Ovary (tissue), 9 donors: Measurements from ENCODE around the gene C15orf62. TPM values are rescaled to one million over a fixed set of nuclear protein-coding genes. Genes with fewer than 3 reads are reported as not detected.

Source experiments
- DNase-seq, 5 donors: peaks; one replicate each; pipeline ENCODE4 v3.0.0-alpha.2; 2019 to 2020
- H3K27ac ChIP-seq, 2 donors: fragments of 200-600 bp; one replicate each; pipeline versions ENCODE4 v1.5.1 to v1.8.0; 2019 to 2022
- H3K27me3 ChIP-seq: fragments of 200-600 bp; one replicate; pipeline ENCODE4 v1.8.0; 2022
- H3K36me3 ChIP-seq: fragments of 200-600 bp; sonication (generic); one replicate; pipeline ENCODE4 v1.5.1; 2019
- H3K4me1 ChIP-seq: one replicate; pipeline ENCODE4 v1.8.1; 2013; ENCODE audit warnings: mild to moderate bottlenecking, moderate library complexity; ENCODE audit not compliant: insufficient read depth
- H3K4me3 ChIP-seq: fragments of 200-600 bp; sonication (generic); one replicate; pipeline ENCODE4 v1.5.1; 2017
- H3K9me3 ChIP-seq, 2 donors: fragments of 200-600 bp in 1 of 2; sonication (generic) in 1 of 2; one replicate each; pipeline versions ENCODE4 v1.5.1 to v1.8.1; 2013 to 2019; ENCODE audit warnings: mild to moderate bottlenecking in 1 of 2, moderate library complexity in 1 of 2
- CTCF ChIP-seq, 3 donors: fragments of 450-650 bp in 2 of 3; fragments of 200-600 bp in 1 of 3; IDR thresholded peaks; one replicate each; pipeline versions ENCODE4 v1.5.1 to v1.8.0; 2016 to 2022; ENCODE audit warnings: antibody characterized with exemption in 3 of 3, mild to moderate bottlenecking in 1 of 3
- EP300 ChIP-seq: sonication (generic); formaldehyde crosslinking; IDR thresholded peaks from one replicate; pipeline ENCODE4 v1.6.1; 2017; ENCODE audit warnings: antibody characterized with exemption
- POLR2A ChIP-seq: fragments of 450-650 bp; IDR thresholded peaks from one replicate; pipeline ENCODE4 v1.6.1; 2017; ENCODE audit warnings: antibody characterized with exemption, mild to moderate bottlenecking, moderate library complexity
- WGBS, 3 donors: extraction: QIAGEN DNeasy Blood & Tissue Kit in 1 of 3; methylation state at CpG; one replicate each; pipeline versions ENCODE4 v1.1.5 to v1.1.7; 2013 to 2017; 5-methylcytosine and 5-hydroxymethylcytosine counted together
- intact Hi-C, 4 donors: fragments of 100-400 bp; cut with DNase I; formaldehyde crosslinking; loops; one replicate each; pipeline versions ENCODE4 v1.11.0 to v1.15.1; 2022 to 2023
- polyA plus RNA-seq, 2 donors: library from polyadenylated mRNA; stranded (reverse); fragments of 200-250 nt in 1 of 2; fragments of 350-450 nt in 1 of 2; fragmentation: Illumina TruSeq in 1 of 2; extraction: RNeasy Lipid Tissue Mini Kit (QIAGEN cat#74804) in 1 of 2; gene quantifications; one replicate each; pipeline ENCODE4 v1.2.3, GENCODE V29; 2013 to 2014
- total RNA-seq, 7 donors: library from RNA; depleted of rRNA in 2 of 7; stranded (reverse); fragments of >200 nt in 2 of 7; fragmentation: NEBNext Ultra II Directional in 3 of 7; extraction: Animal tissue kit (Norgen Biotek cat#: 25700) in 3 of 7; gene quantifications; one replicate each; pipeline versions ENCODE4 v1.1.0 to v1.2.4, GENCODE V29; 2016 to 2023
- donor health status: DM: no; HTN: no; CAD: no; lungs with moderate emphysema.
- donor health status: DM: no; HTN: no; CAD: no.
- donor health status: Bipolar disorder and iron deficiency.
- donor health status: DM: yes; HTN: yes; CAD: no.
- donor health status: DM: no; HTN: no; CAD: no.
- donor health status: DM: yes; HTN: yes; CAD: no.

The C15orf62 gene
- total and polyA plus RNA-seq, 9 donors, result 0.33 to 1.2 (median 0.67) TPM

DNA sequence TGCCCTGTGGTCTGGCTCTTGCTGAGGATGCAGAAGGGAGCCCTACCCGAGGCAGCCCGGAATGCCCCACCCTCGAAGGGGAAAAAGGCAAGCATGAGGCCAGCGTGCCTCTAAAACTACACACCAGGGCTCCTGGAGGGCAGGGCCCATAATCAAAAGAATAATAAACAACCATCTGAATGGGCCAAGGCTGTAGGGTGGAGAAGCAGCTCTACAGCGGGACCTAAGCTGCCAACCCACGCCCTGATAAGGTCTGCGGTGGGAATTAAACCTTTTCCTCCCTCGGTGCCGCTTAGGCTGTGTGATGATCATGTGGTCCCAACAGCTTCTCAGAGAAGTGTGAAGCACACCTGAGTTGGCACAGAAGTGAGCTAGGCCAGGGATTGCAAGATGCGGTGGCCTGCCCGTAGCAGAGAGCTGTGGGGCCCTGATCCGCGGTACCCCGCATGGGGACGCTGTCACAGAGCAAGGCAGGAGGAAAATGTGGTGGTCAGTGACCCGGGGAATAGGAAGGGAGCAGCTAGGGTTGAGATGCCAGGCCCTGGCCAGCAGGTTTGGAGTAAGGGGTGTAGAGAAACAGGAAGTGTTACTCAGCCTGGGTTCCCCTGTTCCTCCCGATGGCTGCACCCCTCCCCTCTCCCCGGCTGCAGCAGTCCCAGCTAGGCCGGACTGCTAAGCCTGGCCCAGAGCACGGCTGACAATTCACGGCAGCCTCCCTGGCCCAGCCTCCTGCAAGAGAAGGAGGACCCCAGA, 1.1 kb upstream of the C15orf62 start:
- Histone ChIP-seq H3K4me1 (peaks cover 4% of the 10 kb centered on the region), H3K9me3 (no peaks in the 10 kb centered on the region), H3K36me3 (no peaks in the 10 kb centered on the region), H3K27me3 (no peaks in the 10 kb centered on the region), H3K4me3 (no peak overlapping the region), H3K27ac (no peak overlapping the region)
- intact Hi-C loops, result no loop called here
- 71 to 77% (median 76%) methylated on average over 19 to 21 of the region's 21 CpGs for WGBS, 3 donors
- DNase-seq, result no peak
- TF ChIP-seq CTCF (IDR thresholded peaks at IDR 0.05), result no peak
- no peak for TF ChIP-seq POLR2A
- no peak for TF ChIP-seq EP300

DNA sequence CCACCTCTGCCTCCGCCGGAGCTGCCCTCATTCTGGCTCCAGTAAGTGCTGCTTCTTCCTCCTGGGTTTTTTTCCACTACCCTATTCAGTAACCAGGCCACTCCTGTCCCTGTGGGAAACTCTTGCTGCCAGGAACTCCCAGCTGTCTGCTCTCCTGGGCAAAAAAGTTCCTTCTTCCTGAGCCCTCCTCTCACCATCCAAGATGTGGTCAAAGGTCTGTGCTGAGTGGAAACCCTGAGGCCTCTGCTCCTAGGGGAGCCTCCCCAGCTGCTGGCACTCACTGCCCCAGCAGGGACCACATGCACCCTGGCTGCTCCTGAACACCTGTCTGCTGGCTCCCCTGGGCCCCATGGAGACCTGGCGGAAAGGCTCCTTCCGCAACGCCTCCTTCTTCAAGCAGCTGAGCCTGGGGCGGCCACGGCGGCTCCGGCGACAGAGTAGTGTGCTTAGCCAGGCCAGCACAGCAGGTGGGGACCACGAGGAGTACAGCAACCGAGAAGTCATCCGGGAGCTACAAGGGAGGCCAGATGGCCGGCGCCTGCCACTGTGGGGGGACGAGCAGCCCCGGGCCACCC, 454 bp downstream of the C15orf62 start:
- Histone ChIP-seq H3K27me3 (no peaks in the 10 kb centered on the region), H3K9me3 (no peaks in the 10 kb centered on the region), H3K27ac (no peak overlapping the region), H3K36me3 (no peaks in the 10 kb centered on the region), H3K4me1 (peaks cover 2% of the 10 kb centered on the region), H3K4me3 (no peak overlapping the region)
- WGBS, 3 donors, result 83 to 85% (median 84%) methylated on average over 14 to 17 of the region's 17 CpGs
- TF ChIP-seq EP300 (no peak), POLR2A (no peak)
- intact Hi-C loops, result no loop called here
- DNase-seq, result no peak

DNA sequence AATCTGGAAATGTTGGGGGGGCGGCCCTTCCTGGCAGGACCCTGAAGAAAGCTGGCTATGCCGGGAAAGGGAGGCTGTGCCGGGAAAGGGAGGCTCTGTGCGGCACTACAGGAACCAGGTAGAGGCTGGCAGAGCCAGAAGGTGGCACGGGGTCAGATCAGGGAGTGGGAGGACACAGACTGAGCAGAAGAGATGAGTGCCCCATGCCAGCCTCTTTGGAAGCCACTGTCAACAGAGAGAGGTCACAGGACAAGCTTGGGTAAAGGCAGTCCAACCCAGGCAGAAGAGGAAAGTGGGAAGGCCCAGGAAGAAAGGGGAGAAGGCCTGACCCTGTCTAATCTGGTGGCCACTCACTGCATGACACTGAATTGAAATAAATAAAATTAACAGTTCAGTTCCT, 1.5 kb downstream of the C15orf62 start:
- no peaks in the 10 kb centered on the region for H3K36me3 ChIP-seq
- no peaks in the 10 kb centered on the region for H3K9me3 ChIP-seq
- no peak overlapping the region for H3K27ac ChIP-seq
- no peak for DNase-seq
- WGBS, 3 donors, result 86 to 95% (median 91%) methylated on average over 5 of the region's 5 CpGs
- intact Hi-C loops, result no loop called here
- no peak for TF ChIP-seq POLR2A
- no peak for TF ChIP-seq CTCF (IDR thresholded peaks at IDR 0.05)
- no peak for TF ChIP-seq EP300
- H3K4me1 ChIP-seq, result no peaks in the 10 kb centered on the region
- no peaks in the 10 kb centered on the region for H3K27me3 ChIP-seq
- H3K4me3 ChIP-seq, result no peak overlapping the region

GRCh38 chr15:40772014-40772413, 2.2 kb downstream of the C15orf62 start:
- H3K27me3 ChIP-seq, result no peaks in the 10 kb centered on the region
- no peaks in the 10 kb centered on the region for H3K4me1 ChIP-seq
- no peaks in the 10 kb centered on the region for H3K36me3 ChIP-seq
- TF ChIP-seq CTCF (IDR thresholded peaks at IDR 0.05) (no peak), POLR2A (no peak), EP300 (no peak)
- H3K4me3 ChIP-seq, result no peak overlapping the region
- intact Hi-C loops, result no loop called here
- no peak overlapping the region for H3K27ac ChIP-seq
- 89% methylated on average over 13 of the region's 13 CpGs for WGBS, 3 donors
- no peak for DNase-seq
- no peaks in the 10 kb centered on the region for H3K9me3 ChIP-seq

DNA sequence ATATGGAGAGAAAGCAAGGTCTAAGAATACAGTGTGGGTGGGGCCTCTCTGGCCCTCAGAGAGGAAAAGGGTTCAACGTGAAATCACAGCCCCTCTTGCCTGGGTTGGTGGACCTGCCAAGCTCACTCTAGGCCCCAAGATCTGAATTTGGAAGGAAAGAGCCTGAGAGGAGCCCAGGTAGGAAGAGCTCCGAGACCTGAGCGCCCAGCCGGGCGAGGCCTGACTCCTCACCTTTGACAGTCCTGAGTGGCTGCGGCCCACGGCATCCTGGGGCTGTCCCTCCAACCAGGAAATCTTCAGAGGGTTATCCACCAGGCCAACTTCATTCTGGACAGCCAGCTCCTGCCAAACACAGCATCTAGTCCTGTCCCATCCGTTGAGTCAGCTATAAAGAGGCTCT, 3.7 kb downstream of the C15orf62 start:
- Histone ChIP-seq H3K27me3 (no peaks in the 10 kb centered on the region), H3K4me3 (no peak overlapping the region), H3K36me3 (no peaks in the 10 kb centered on the region), H3K27ac (no peak overlapping the region), H3K4me1 (no peaks in the 10 kb centered on the region), H3K9me3 (no peaks in the 10 kb centered on the region)
- no peak for DNase-seq
- WGBS, 3 donors, result 90 to 93% (median 91%) methylated on average over 8 of the region's 8 CpGs
- intact Hi-C loops, result no loop called here
- TF ChIP-seq EP300 (no peak), CTCF (IDR thresholded peaks at IDR 0.05) (no peak), POLR2A (no peak)
